DND-41 (cell line): ENCODE data around the gene POTEC.
"Not testable (repeated sequence)": the region's sequence is repeated elsewhere in the genome, so short reads cannot be mapped to it uniquely, and the experiment has no call there.

Experiments used
- EZH2 ChIP-seq: IDR thresholded peaks from 3 replicates; pipeline ENCODE4 v1.6.1; 2012; ENCODE audit warnings: borderline replicate concordance, low read depth, mild to moderate bottlenecking, moderate library complexity, low read length, inconsistent platforms; ENCODE audit not compliant: severe bottlenecking
- TF ChIP-seq, protein P1 (sequence below): IDR thresholded peaks from 2 replicates; pipeline ENCODE4 v1.5.1; 2012; ENCODE audit warnings: borderline replicate concordance, low read length, moderate library complexity, mild to moderate bottlenecking; ENCODE audit not compliant: poor library complexity, severe bottlenecking; ENCODE audit errors: extremely low read depth

DNA sequence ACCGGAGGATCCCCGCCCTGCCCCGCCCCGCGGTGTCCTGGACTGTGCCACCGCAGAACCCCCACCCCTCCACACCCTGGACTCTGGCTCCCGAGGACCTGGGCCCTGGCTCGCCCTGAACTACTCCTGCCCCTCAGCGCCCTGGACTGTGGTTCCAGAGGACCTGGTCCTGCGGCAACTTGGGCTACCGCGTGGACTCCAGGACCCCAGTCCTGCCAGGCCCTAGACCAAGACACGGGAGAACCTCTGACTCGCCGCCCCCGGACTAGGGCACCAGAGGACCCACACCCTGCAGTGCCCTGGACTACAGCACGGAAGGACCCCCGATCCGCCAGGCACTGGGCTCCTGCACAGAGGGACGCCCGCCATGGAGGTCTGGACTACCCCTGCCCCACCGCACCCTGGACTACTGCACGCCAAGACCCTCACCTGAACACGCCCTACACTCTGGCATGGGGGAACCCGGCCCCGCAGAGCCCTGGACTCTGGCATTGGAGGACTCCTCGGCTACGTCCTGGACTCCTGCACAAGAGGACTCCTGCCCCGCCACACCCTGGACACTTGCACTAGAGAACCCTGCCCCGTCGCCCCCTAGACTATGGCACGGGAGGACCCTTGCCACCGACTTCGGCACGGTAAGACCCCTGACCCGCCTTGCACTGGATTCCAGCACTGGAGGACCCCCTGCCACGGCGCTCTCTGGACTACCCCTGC, 69.2 kb downstream of the POTEC start:
- TF ChIP-seq, protein P1, sequence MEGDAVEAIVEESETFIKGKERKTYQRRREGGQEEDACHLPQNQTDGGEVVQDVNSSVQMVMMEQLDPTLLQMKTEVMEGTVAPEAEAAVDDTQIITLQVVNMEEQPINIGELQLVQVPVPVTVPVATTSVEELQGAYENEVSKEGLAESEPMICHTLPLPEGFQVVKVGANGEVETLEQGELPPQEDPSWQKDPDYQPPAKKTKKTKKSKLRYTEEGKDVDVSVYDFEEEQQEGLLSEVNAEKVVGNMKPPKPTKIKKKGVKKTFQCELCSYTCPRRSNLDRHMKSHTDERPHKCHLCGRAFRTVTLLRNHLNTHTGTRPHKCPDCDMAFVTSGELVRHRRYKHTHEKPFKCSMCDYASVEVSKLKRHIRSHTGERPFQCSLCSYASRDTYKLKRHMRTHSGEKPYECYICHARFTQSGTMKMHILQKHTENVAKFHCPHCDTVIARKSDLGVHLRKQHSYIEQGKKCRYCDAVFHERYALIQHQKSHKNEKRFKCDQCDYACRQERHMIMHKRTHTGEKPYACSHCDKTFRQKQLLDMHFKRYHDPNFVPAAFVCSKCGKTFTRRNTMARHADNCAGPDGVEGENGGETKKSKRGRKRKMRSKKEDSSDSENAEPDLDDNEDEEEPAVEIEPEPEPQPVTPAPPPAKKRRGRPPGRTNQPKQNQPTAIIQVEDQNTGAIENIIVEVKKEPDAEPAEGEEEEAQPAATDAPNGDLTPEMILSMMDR: not testable (repeated sequence)
- not testable (repeated sequence) for TF ChIP-seq EZH2
